ENCODE results near the gene TUBB6.

TUBB6 gene

GRCh38 chr18:12361770-12362378, 53.8 kb downstream of the TUBB6 start (continued):
- TF ChIP-seq CTCF (tag by site-specific recombination; IDR thresholded peaks at IDR 0.05) (no peak), ZNF530 (tag by site-specific recombination; IDR thresholded peaks at IDR 0.05; ENCODE audit: low read depth) (no peak), ZNF610 (tag by site-specific recombination; IDR thresholded peaks at IDR 0.05; ENCODE audit: borderline replicate concordance) (no peak), ZNF140 (tag by site-specific recombination; IDR thresholded peaks at IDR 0.05) (no peak), ZNF558 (tag by site-specific recombination; IDR thresholded peaks at IDR 0.05) (no peak)

DNA sequence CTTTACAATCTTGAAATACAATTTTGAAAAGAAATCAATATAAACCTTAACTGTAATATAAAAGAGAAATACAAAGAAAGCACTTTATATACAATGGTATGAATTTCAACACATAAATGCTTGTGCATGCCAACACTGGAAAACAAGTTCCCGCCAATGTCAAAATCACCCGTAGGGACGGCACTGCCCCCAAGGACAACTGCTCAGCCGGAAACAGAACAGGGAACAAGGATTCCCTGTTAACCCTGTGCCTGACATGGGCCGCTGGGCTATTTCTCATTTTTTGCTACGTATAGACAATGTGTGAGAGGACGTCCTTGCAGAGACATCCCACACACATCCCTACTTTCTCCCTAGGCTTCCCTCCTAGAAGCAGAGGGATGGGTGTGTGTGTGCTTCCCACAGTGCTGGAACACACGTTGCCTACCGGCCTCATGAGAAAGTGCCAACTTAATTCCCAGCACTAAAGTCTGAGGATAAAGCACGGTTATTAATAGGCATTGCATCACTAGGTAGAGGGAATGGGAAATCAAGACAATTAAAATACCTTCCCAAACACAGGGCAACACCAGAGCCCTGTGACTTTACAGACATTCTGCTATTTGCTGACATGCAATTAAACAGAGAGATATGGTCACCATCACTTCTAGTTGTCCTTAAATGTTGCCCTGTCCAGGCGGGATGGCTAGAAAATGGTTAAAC, 54.6 kb downstream of the TUBB6 start:
- peaks cover 64 to 91% of the 10 kb centered on the region in 2 experiments for H3K36me3 ChIP-seq (ENCODE audit: control insufficient read depth in 2 of 2, insufficient read depth in 1 of 2, low read length in 2 of 2)
- ChIA-PET POLR2A (interaction anchor here (2.5 kb wide), 1 partner anchor 15 kb away, joined by 8 read pairs; the partner anchor contains the start of gene AFG3L2), CTCF (no interaction called here)
- H3K4me3 ChIP-seq (ENCODE audit: low read depth, low read length): no peak overlapping the region
- H3K27ac ChIP-seq (ENCODE audit: extremely low read depth, low read depth, low read length): no peak overlapping the region
- TF ChIP-seq ZNF792 (tag by site-specific recombination; IDR thresholded peaks at IDR 0.05) (no peak), ZNF114 (tag by site-specific recombination; IDR thresholded peaks at IDR 0.05) (no peak), YY2 (tag by site-specific recombination; IDR thresholded peaks at IDR 0.05) (no peak), ZBTB21 (tag by site-specific recombination; IDR thresholded peaks at IDR 0.05) (no peak), ZNF202 (tag by site-specific recombination; IDR thresholded peaks at IDR 0.05; ENCODE audit: borderline replicate concordance) (no peak), MEIS1 (CRISPR knock-in tag; IDR thresholded peaks at IDR 0.05; ENCODE audit: borderline replicate concordance) (no peak)
- no peaks in the 10 kb centered on the region for H3K9me3 ChIP-seq (ENCODE audit: control insufficient read depth, insufficient read depth, low read depth, low read length)
- no peaks in the 10 kb centered on the region for H3K4me1 ChIP-seq (ENCODE audit: control insufficient read depth, insufficient read depth, low read length)

GRCh38 chr18:12366379-12366778, 58.3 kb downstream of the TUBB6 start:
- TF ChIP-seq ZSCAN16 (tag by site-specific recombination; IDR thresholded peaks at IDR 0.05): no peak
- TF ChIP-seq ZSCAN5A (tag by site-specific recombination; IDR thresholded peaks at IDR 0.05): no peak
- TF ChIP-seq, protein P1, sequence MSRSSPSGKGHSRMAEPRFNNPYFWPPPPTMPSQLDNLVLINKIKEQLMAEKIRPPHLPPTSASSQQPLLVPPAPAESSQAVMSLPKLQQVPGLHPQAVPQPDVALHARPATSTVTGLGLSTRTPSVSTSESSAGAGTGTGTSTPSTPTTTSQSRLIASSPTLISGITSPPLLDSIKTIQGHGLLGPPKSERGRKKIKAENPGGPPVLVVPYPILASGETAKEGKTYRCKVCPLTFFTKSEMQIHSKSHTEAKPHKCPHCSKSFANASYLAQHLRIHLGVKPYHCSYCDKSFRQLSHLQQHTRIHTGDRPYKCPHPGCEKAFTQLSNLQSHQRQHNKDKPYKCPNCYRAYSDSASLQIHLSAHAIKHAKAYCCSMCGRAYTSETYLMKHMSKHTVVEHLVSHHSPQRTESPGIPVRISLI (tag by site-specific recombination; IDR thresholded peaks at IDR 0.05): no peak
- no peak for TF ChIP-seq HIC1 (tag by site-specific recombination; IDR thresholded peaks at IDR 0.05)
- TF ChIP-seq ZNF777 (tag by site-specific recombination; IDR thresholded peaks at IDR 0.05; ENCODE audit: borderline replicate concordance): no peak
- no peak for TF ChIP-seq SCRT2 (tag by site-specific recombination; IDR thresholded peaks at IDR 0.05)
- TF ChIP-seq KLF8 (tag by site-specific recombination; IDR thresholded peaks at IDR 0.05): no peak
- TF ChIP-seq ZNF354C (tag by site-specific recombination; IDR thresholded peaks at IDR 0.05; ENCODE audit: borderline replicate concordance, low read depth): no peak
- no peak for TF ChIP-seq ZNF768 (tag by site-specific recombination; IDR thresholded peaks at IDR 0.05)
- TF ChIP-seq ZNF274 (IDR thresholded peaks at IDR 0.05; ENCODE audit: low read length): no peak
- TF ChIP-seq ZNF274 (tag by site-specific recombination; IDR thresholded peaks at IDR 0.05; ENCODE audit: borderline replicate concordance): no peak
- no peak for TF ChIP-seq ZNF169 (tag by site-specific recombination; IDR thresholded peaks at IDR 0.05)
- Histone ChIP-seq H3K27ac (ENCODE audit: extremely low read depth, low read depth, low read length) (no peak overlapping the region), H3K4me1 (ENCODE audit: control insufficient read depth, insufficient read depth, low read length) (no peaks in the 10 kb centered on the region), H3K9me3 (ENCODE audit: control insufficient read depth, insufficient read depth, low read depth, low read length) (no peaks in the 10 kb centered on the region), H3K36me3 (ENCODE audit: control insufficient read depth in 2 of 2, insufficient read depth in 1 of 2, low read length in 2 of 2) (peaks cover 57 to 77% of the 10 kb centered on the region in 2 experiments), H3K4me3 (ENCODE audit: low read depth, low read length) (no peak overlapping the region)
- POLR2A ChIA-PET: interaction anchor here (0.6 to 0.9 kb wide), 2 partner anchors 11 to 87 kb away, joined by 3 to 4 read pairs; partner anchors contain the start of gene AFG3L2
- CTCF ChIA-PET: no interaction called here
